GM19467 (cell line): Measurements from ENCODE around the gene YEATS4.

Source experiments
- ATAC-seq: cut with Tn5 transposase; IDR thresholded peaks from one replicate; pipeline ENCODE4 v1.9.1; 2021; ENCODE audit warnings: mild to moderate bottlenecking, moderate library complexity; ENCODE audit not compliant: unreplicated experiment

YEATS4 gene

DNA sequence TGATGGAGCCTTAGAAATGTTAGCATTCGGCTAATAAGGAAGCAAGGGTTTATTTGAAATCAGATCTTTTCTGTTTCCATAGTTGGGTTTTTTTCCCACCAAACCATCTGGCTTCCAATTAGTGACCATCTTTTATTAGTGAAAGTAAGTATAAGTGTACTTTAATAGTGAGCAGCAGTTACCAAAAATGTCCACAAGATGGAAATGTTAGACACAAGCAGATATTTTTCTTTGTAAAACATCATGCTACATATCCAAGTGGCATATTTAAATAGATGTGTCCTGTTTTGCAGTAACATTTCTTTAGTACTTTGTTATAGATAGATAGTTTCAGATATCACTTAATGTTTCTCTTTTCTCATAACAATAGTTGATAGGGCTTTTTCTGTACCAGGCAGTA lies 28.8 kb downstream of the YEATS4 start:
- ATAC-seq = no peak

DNA sequence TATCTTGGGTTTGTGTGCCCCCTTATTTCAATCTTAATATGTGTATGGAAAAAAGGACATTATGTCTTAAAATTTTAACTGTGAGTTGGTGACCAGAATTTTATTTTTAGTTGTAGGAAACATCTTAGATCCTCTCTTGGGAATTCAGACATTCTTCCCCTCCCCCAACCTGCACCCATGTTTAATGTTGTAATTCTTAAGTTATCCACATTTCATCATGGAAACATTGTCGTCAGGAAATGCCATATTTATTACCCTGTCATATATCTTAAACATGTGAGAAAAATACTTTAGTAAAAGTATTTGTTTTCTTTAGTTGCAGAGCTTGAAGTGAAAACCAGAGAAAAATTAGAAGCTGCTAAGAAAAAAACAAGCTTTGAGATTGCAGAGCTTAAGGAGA lies 30.3 kb downstream of the YEATS4 start:
- ATAC-seq = no peak

- ATAC-seq = no peak
These were observed 32.8 kb downstream of the YEATS4 start for GRCh38 chr12:69392179-69392928.

DNA sequence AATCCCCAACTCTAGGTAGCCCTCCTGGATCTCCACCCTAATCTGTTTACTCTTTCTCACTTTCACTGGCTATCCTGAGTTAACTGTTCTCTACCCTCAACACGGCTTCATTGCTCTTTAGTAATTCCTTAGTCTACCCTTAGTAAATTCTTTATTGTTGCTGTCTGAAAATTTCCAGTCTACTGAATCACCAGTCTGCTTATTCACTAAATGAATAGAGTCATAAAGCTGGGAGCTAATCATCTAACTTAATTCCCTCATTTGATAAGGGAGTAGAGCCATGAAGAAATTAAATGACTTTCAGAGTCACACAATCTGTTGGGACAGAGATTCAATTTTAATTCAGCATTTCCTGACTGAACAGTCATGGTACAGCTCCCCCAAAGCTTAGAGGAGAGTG lies 36.5 kb downstream of the YEATS4 start:
- ATAC-seq = no peak

- ATAC-seq = no peak
These were observed 37.4 kb downstream of the YEATS4 start for GRCh38 chr12:69396963-69397362.

DNA sequence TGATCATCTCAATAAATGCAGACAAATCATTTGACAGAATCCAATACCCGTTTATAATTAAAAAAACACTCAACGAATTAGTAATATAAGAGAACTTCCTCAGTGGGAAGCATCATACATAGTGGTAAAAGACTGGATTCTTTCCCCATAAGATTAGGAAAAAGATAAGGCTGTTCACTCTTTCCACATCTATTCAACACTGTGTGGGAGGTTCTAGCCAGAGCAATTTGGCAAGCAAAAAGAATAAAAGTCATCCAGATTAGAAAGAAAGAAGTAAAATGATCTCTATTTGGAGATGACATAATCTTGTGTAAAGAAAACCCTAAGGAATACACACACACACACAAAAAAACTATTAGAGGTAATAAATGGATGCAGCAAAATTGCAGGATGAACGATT lies 38.4 kb downstream of the YEATS4 start:
- no peak for ATAC-seq

DNA sequence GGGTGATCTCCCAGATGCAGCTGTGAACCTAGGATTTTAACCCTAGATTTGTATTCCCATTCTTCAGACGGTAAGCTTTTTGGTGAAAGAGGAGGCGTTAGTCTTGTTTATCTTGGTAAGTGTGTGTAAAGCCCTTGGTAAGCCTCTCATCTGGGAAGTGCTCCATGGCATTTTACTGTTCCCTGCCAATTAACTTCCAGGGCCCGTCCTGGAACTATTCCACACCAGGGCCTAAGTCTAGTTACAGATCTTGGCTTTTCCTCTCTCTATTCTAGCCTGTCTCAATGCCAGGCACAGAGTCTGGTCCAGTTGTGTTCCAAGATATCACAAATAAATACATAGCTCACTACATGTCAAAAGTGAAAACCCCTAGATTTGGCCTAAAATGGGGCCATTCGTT lies 42.4 kb downstream of the YEATS4 start:
- no peak for ATAC-seq

DNA sequence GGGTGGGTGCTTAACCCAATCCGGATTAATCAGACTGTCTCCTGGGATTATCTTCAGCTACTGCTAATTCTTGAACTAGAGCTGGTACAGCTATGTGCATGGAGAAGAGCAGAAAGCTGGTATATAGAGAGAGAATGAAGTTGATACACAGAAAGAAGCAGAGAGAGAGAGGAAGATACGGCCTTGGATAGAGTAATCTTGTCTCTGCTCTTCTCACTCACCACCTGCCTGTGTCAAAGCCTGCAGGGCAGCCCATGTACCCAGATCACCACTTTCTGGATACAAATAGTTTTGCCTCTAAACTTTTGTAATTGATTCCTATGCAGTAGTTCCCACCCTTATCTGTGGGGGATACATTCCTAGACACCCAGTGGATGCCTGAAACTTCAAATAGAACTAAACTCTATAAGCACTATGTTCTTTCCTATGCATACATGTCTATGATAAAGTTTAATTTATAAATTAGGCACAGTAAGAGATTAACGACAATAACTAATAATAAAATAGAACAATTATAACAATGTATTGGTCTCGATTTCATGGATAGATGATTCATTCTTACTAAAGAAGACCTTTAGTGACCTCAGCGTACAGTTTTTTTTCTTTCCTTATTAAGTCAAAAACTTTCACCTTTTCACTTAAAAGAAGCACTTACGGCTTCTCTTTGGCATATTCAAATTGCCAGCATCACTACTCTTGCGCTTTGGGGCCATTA lies 45.5 kb downstream of the YEATS4 start:
- no peak for ATAC-seq

- ATAC-seq = no peak
These were observed 46.0 kb downstream of the YEATS4 start for GRCh38 chr12:69405566-69405865.

GRCh38 chr12:69406217-69406616 lies 46.7 kb downstream of the YEATS4 start:
- ATAC-seq = no peak

GRCh38 chr12:69410571-69410970 lies 51.0 kb downstream of the YEATS4 start:
- ATAC-seq = no peak

GRCh38 chr12:69412655-69413054 lies 53.1 kb downstream of the YEATS4 start:
- ATAC-seq = no peak

DNA sequence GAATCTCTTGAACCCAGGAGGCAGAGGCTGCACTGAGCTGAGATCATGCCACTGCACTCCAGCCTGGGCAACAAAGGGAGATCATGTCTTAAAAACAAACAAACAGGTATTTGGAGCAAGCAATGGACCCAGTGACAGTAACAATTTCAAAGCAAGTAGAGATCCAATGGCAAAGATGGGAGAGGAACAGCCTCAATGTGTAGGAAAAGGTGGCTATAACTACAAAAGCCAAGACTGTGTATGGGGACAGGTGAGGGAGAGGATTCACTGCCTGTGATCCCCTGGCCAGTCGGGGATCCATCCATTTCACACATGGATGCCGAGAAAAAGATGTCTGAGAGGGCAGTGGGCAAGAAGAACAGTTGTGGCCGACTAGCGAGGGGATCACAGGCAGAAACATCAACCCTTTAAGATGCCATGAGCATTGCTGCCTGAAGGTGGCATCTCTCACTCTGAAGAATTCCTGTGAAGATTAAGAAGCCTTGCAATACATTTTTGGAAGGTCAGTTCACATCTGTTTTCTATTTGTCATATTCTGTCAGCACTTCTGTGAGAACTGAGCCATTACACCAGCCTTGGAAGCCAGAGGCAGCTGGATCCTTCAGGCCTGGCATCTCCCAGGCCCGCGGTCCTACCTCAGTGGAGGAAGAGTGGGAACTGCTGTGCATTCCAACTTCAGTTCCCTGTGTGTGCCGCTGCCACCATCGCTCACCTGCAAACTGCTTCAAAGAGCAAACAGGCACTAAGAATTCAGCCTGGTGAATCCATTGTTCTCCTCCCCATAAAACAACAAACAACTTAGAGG lies 56.1 kb downstream of the YEATS4 start:
- no peak for ATAC-seq

DNA sequence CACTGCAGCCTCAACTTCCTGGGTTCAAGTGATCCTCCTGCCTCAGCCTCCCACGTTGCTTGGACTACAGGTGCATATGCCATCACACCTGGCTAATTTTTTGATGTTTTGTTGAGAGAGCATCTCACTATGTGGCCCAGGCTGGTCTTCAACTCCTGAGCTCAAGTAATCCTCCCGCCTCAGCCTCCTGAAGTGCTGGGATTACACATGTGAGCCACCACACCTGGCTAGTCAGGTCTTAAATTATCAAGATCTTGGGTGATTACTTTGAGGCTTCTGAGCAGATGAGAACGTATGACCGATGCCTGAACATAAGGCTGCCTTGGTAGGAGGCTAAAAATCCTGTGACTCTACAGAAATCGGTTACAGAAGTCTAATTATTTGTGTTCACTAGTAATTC lies 57.7 kb downstream of the YEATS4 start:
- ATAC-seq = no peak

DNA sequence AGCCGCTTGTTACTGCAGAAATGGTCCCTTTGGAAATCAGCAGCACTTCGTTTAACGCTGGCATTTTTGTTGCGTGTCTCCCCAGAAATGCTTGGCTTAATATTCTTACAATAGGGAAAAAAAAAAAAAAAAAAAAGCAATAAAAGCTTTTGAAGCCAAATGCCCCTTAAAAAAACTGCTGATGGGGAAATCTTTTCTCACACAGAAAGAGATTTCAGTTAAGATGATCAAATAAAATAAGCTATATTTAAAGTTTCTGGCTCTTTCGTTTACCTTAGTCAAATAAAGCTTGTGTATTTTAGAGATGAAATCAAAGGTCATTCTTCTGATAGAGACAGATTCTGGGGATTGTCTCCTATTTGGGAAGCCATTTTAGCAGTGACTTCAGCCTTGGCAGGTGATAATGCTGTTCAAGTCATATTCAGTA lies 58.2 kb downstream of the YEATS4 start:
- ATAC-seq = no peak

DNA sequence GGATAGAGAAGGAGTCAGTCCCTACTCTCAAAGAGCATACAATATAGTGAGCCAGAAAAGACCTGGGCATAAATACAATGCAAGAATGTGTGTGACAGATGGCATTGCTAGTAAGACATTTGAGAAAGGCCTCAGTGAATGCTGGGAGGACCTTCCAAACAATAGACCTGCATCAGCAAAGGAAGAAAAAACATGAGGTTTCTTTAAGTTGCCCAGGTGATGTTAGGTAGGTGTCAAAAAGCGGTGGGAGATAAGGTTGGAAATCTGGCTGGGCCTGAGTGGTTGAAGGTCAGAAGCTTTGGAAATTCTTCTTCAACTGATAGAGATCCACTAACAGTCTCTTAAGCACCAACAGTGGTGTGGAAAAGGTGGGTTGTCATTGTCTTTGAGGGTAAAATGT lies 60.2 kb downstream of the YEATS4 start:
- ATAC-seq = no peak

DNA sequence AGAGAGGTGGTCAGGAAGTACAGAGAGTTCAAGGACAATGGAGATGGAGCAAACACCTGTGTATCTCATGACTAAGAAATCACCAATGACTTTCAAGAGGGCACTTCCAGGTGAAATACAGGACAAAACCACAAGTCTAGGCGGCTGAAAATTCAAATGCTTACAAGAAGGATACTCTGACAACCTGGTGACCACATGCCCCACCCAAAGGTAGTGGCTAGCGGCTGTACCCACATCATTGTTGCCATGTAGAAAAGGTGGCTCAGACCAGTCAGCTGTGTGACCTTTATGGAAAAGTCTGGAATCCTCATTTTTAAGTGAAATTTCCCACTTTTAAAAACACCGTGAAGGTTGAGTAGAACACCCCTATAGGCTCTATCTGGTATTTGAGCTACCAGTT lies 62.0 kb downstream of the YEATS4 start:
- no peak for ATAC-seq

- ATAC-seq = no peak
These were observed 63.7 kb downstream of the YEATS4 start for GRCh38 chr12:69423037-69423905.

DNA sequence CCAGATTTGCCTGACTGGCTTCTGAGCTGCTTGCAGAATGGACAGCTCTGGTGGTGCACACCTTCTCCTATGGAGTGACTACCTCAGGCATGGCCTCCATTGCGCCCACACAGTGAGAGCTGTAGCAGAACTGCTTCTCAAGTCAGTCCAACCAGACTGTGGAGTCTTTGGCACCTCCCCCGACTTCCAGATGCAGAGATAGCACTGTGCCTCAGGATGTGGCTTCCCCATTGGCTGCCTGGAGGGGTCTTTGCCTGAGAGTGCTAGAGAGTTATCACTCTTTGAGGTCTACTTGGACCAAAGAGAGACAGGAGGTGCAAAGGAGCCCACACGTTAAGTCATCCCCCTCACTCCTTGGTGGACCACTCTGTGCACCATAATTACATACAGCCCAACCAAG lies 65.9 kb downstream of the YEATS4 start:
- ATAC-seq = no peak

GRCh38 chr12:69428351-69429073 lies 69.0 kb downstream of the YEATS4 start:
- no peak for ATAC-seq
